GM04504 (cell line): ENCODE data around the gene CTCF.

Experiments
- DNase-seq: peaks from one replicate; pipeline ENCODE4 v3.0.0-alpha.2; 2012; ENCODE audit warnings: low read depth

The CTCF gene

DNA sequence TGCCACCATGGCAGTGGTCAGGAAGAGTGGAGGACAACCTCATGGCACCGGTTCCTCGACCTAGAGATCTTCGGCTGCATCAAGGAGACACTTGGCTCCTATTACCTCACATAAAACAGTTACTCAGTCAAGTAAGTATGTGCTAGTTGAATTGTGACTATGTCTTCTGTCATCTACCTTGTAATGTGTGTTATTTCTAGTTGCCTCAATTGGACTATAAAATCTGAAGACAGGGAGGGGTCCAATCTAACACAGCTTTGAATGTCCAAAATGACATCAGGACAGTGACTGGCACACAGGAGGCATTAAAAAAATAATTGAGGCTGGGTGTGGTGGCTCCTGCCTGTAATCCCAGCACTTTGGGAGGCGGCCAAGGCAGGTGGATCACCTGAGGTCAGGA, 121.4 kb downstream of the CTCF start:
- DNase-seq, result no peak

DNA sequence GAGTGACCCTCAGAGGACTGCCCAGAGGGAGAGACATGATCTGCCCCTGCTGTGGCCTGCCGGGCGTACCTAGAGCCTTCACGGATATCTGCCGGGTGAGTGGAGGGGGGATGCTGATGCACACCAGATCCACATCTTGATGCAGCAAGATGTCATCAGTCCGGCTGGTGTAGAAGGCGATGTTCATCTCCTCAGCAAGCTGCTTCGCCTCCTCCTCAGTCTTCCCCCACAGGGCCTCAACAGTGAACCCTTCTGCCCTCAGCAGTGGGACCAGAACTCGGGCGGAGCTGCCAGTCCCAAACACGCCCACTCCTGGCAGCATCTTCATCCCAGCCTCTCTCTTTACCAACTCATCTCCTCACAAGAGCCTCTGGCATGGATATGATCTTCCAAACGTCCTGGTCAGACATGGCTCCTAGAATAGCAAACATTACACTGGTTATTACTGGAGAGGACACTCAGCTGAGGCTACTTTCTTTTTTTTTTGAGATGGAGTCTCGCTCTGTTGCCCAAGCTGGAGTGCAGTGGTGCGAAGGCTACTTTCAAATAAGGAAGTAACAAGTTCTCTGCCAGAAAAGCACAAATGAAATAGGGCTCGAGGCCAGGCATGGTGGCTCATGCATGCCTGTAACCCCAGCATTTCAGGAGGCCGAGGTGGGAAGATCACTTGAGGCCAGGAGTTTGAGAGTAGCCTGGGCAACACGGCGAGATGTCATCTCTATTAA, 123.2 kb downstream of the CTCF start:
- no peak for DNase-seq
